Osteocyte (in vitro differentiated cells): ENCODE data around the gene MAP6. TPM values are rescaled to one million over a fixed set of nuclear protein-coding genes. Genes with fewer than 3 reads are reported as not detected.

Experiments used
- DNase-seq: peaks from one replicate; pipeline ENCODE4 v3.0.0; 2021; ENCODE audit warnings: mixed read lengths; ENCODE audit not compliant: unreplicated experiment; ENCODE audit errors: extremely low spot score
- H3K27ac Mint-ChIP-seq: one replicate; pipeline ENCODE4 v1.8.0; 2021; ENCODE audit warnings: mild to moderate bottlenecking, mixed read lengths; ENCODE audit not compliant: unreplicated experiment
- H3K27me3 Mint-ChIP-seq: one replicate; pipeline ENCODE4 v1.8.0; 2021; ENCODE audit warnings: mixed read lengths; ENCODE audit not compliant: unreplicated experiment
- H3K36me3 Mint-ChIP-seq: one replicate; pipeline ENCODE4 v1.8.0; 2021; ENCODE audit warnings: mixed read lengths; ENCODE audit not compliant: unreplicated experiment
- H3K4me1 Mint-ChIP-seq: one replicate; pipeline ENCODE4 v1.8.0; 2021; ENCODE audit warnings: mixed read lengths; ENCODE audit not compliant: unreplicated experiment
- H3K4me3 Mint-ChIP-seq: one replicate; pipeline ENCODE4 v1.8.0; 2021; ENCODE audit warnings: mild to moderate bottlenecking, moderate library complexity, mixed read lengths; ENCODE audit not compliant: unreplicated experiment
- H3K9me3 Mint-ChIP-seq: one replicate; pipeline ENCODE4 v1.8.0; 2021; ENCODE audit warnings: mixed read lengths; ENCODE audit not compliant: unreplicated experiment
- CTCF ChIP-seq: fragments of 200-600 bp; sonication (generic); IDR thresholded peaks from 2 replicates; pipeline ENCODE4 v1.5.0; 2021; ENCODE audit warnings: antibody characterized with exemption, mild to moderate bottlenecking, moderate library complexity
- total RNA-seq: library from RNA; stranded (reverse); gene quantifications from 2 replicates; pipeline ENCODE4 v1.2.1, GENCODE V29; 2021

The MAP6 gene
- total RNA-seq, 1 donor from 2014 or later, result 2.3 TPM

- DNase-seq, result no peak
- no peaks in the 10 kb centered on the region for H3K36me3 Mint-ChIP-seq
- H3K4me3 Mint-ChIP-seq, result no peak overlapping the region
- no peak overlapping the region for H3K27ac Mint-ChIP-seq
- peaks cover 66% of the 10 kb centered on the region for H3K27me3 Mint-ChIP-seq
- TF ChIP-seq CTCF, result no peak
- H3K4me1 Mint-ChIP-seq, result peaks cover 4% of the 10 kb centered on the region
- no peaks in the 10 kb centered on the region for H3K9me3 Mint-ChIP-seq
These were observed 29.1 kb downstream of the MAP6 start for GRCh38 chr11:75639762-75640181.

GRCh38 chr11:75637998-75638397 lies 30.8 kb downstream of the MAP6 start:
- Mint-ChIP-seq H3K27ac (no peak overlapping the region), H3K36me3 (no peaks in the 10 kb centered on the region), H3K4me1 (peaks cover 4% of the 10 kb centered on the region), H3K4me3 (no peak overlapping the region), H3K27me3 (peaks cover 64% of the 10 kb centered on the region), H3K9me3 (no peaks in the 10 kb centered on the region)
- DNase-seq, result no peak
- no peak for TF ChIP-seq CTCF

- H3K4me3 Mint-ChIP-seq, result no peak overlapping the region
These were observed 33.6 kb downstream of the MAP6 start for GRCh38 chr11:75635066-75635862.

GRCh38 chr11:75633409-75634066 lies 35.3 kb downstream of the MAP6 start:
- Mint-ChIP-seq H3K27ac (no peak overlapping the region), H3K4me1 (no peaks in the 10 kb centered on the region), H3K36me3 (no peaks in the 10 kb centered on the region), H3K4me3 (no peak overlapping the region), H3K9me3 (no peaks in the 10 kb centered on the region), H3K27me3 (peaks cover 73% of the 10 kb centered on the region)
- DNase-seq, result no peak
- no peak for TF ChIP-seq CTCF

More at GRCh38 chr11:75635066-75635862, 33.6 kb downstream of the MAP6 start:
- Mint-ChIP-seq H3K27me3 (peaks cover 70% of the 10 kb centered on the region), H3K9me3 (no peaks in the 10 kb centered on the region), H3K36me3 (no peaks in the 10 kb centered on the region), H3K4me1 (peaks cover 4% of the 10 kb centered on the region), H3K27ac (no peak overlapping the region)
- no peak for DNase-seq
- TF ChIP-seq CTCF, result no peak

GRCh38 chr11:75632962-75633361 lies 35.9 kb downstream of the MAP6 start:
- no peaks in the 10 kb centered on the region for H3K4me1 Mint-ChIP-seq
- no peak overlapping the region for H3K4me3 Mint-ChIP-seq
- H3K36me3 Mint-ChIP-seq, result no peaks in the 10 kb centered on the region
- H3K9me3 Mint-ChIP-seq, result no peaks in the 10 kb centered on the region
- no peak for DNase-seq
- no peak overlapping the region for H3K27ac Mint-ChIP-seq
- peaks cover 69% of the 10 kb centered on the region for H3K27me3 Mint-ChIP-seq
- no peak for TF ChIP-seq CTCF
